GM23248 (cell line): Measurements from ENCODE around the gene DDI2. TPM values are rescaled to one million over a fixed set of nuclear protein-coding genes. Genes with fewer than 3 reads are reported as not detected.

Experiments used
- DNase-seq: peaks from one replicate; pipeline ENCODE4 v3.0.0-alpha.2; 2015
- H2AFZ ChIP-seq: fragments of 200-600 bp; sonication (generic); 2 replicates; pipeline ENCODE4 v1.6.1; 2016; ENCODE audit warnings: antibody characterized with exemption
- H3F3A ChIP-seq: fragments of 200-600 bp; sonication (generic); 2 replicates; pipeline ENCODE4 v1.6.1; 2016; ENCODE audit warnings: mild to moderate bottlenecking, antibody characterized with exemption, mixed run types; ENCODE audit not compliant: insufficient read depth
- H3K27ac ChIP-seq: fragments of 200-600 bp; sonication (generic); 2 replicates; pipeline ENCODE4 v1.5.1; 2016; ENCODE audit warnings: mild to moderate bottlenecking
- H3K27me3 ChIP-seq: fragments of 200-600 bp; sonication (generic); replicated peaks from 2 replicates; pipeline ENCODE4 v1.6.1; 2016; ENCODE audit warnings: mild to moderate bottlenecking; ENCODE audit not compliant: insufficient read depth
- H3K36me3 ChIP-seq: fragments of 200-600 bp; sonication (generic); 2 replicates; pipeline ENCODE4 v1.6.1; 2016; ENCODE audit warnings: low read depth, mild to moderate bottlenecking
- H3K4me1 ChIP-seq: fragments of 200-600 bp; sonication (generic); 2 replicates; pipeline ENCODE4 v1.6.1; 2016; ENCODE audit warnings: mild to moderate bottlenecking; ENCODE audit not compliant: insufficient read depth
- H3K4me2 ChIP-seq: fragments of 200-600 bp; sonication (generic); one replicate; pipeline ENCODE4 v1.6.1; 2016; ENCODE audit warnings: mild to moderate bottlenecking; ENCODE audit not compliant: unreplicated experiment
- H3K4me3 ChIP-seq: fragments of 200-600 bp; sonication (generic); 2 replicates; pipeline ENCODE4 v1.5.1; 2016; ENCODE audit warnings: mild to moderate bottlenecking
- H3K79me2 ChIP-seq: fragments of 200-600 bp; sonication (generic); 2 replicates; pipeline ENCODE4 v1.6.1; 2016; ENCODE audit warnings: mild to moderate bottlenecking; ENCODE audit not compliant: insufficient read depth
- H3K9ac ChIP-seq: fragments of 200-600 bp; sonication (generic); 2 replicates; pipeline ENCODE4 v1.6.1; 2016; ENCODE audit warnings: mild to moderate bottlenecking
- H3K9me2 ChIP-seq: fragments of 200-600 bp; sonication (generic); 2 replicates; pipeline ENCODE4 v1.6.1; 2016; ENCODE audit warnings: mixed run types, mild to moderate bottlenecking, moderate library complexity; ENCODE audit not compliant: insufficient read depth
- H3K9me3 ChIP-seq: fragments of 200-600 bp; sonication (generic); one replicate; pipeline ENCODE4 v1.6.1; 2017; ENCODE audit warnings: low read depth
- H4K20me1 ChIP-seq: fragments of 200-600 bp; sonication (generic); 2 replicates; pipeline ENCODE4 v1.6.0; 2016; ENCODE audit not compliant: insufficient read depth
- EZH2 ChIP-seq: fragments of 200-600 bp; sonication (generic); IDR thresholded peaks from 2 replicates; pipeline ENCODE4 v1.6.1; 2018; ENCODE audit warnings: antibody characterized with exemption, mild to moderate bottlenecking; ENCODE audit not compliant: insufficient read depth, poor library complexity, severe bottlenecking
- EZH2phosphoT487 ChIP-seq: fragments of 200-600 bp; sonication (generic); IDR thresholded peaks from 2 replicates; pipeline ENCODE4 v1.6.1; 2018; ENCODE audit warnings: antibody characterized with exemption, moderate library complexity, mild to moderate bottlenecking, low read depth; ENCODE audit not compliant: insufficient read depth
- WGBS, 2 experiments: methylation state at CpG; one replicate each; pipeline ENCODE4 v1.1.6; 2015 to 2017; ENCODE audit warnings: low lambda C conversion rate in 2 of 2, low coverage in 1 of 2; ENCODE audit errors: missing lambda C conversion rate in 2 of 2; 5-methylcytosine and 5-hydroxymethylcytosine counted together
- in situ Hi-C: fragments of 300-500 bp; cut with MboI; formaldehyde crosslinking; loops from 2 replicates; pipeline ENCODE4 v1.15.0; 2020
- polyA plus RNA-seq: library from polyadenylated mRNA; unstranded; fragments of >200 nt; fragmentation: Nextera tagmentation; extraction: Ambion mirVana; gene quantifications from 2 replicates; pipeline ENCODE4 v1.2.1, GENCODE V29; 2016
- total RNA-seq: library from RNA; depleted of rRNA; stranded (reverse); fragments of >200 nt; shearing (Covaris generic); gene quantifications from 2 replicates; pipeline ENCODE4 v1.2.3, GENCODE V29; 2014

Gene DDI2
- total and polyA plus RNA-seq, 2 experiments from 2014 or later, result 5.0 to 7.9 TPM

GRCh38 chr1:15683345-15684039 is 66.2 kb downstream of the DDI2 start:
- Histone ChIP-seq H3K9ac (peak overlapping the region; percentile 100), H2AFZ (peak overlapping the region; percentile 90), H3K9me2 (no peaks in the 10 kb centered on the region), H3K4me1 (peaks cover 44% of the 10 kb centered on the region), H3F3A (peaks cover 43% of the 10 kb centered on the region), H3K4me3 (peak overlapping the region; percentile 94), H3K79me2 (peaks cover 48% of the 10 kb centered on the region), H3K9me3 (no peaks in the 10 kb centered on the region), H3K27me3 (no peaks in the 10 kb centered on the region), H3K36me3 (no peaks in the 10 kb centered on the region), H3K27ac (peak overlapping the region; percentile 91), H4K20me1 (peaks cover 4% of the 10 kb centered on the region; the same call in 1 of the 2 replicates), H3K4me2 (peak overlapping the region; percentile 99)
- TF ChIP-seq EZH2phosphoT487 (no peak), EZH2 (no peak)
- 29 to 41% methylated on average over 9 to 18 of the region's 18 CpGs for WGBS, 2 experiments
- in situ Hi-C loops, result no loop called here
- DNase-seq, result no peak

DNA sequence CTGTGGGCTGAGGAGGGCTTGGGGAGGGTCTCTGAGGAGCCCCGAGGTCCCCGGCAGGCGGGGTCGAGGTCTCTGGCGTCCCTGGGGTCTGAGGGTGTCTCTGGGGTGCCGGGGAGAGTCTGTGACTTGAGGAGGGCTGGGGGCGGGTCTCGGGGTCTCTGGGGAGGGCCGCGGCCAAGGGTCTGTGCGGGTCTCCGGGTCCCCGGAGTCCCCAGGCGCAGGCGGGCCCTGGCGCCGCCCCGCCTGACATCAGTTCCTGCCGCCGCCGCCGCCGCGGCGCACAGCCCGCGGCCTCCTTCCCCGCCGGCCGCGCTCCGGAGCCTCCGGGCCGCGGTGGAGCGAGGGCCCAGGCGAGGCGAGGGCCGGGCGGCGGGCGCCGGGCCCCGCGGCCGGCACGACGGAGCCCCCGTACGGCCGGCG is 66.8 kb downstream of the DDI2 start, which contains the start of gene PLEKHM2:
TSS of gene PLEKHM2 (plus strand) at position 279 of the 420 bp plus-strand sequence. CDS start 239 bp downstream, outside the sequence.
- Histone ChIP-seq H3K36me3 (no peaks in the 10 kb centered on the region), H3K9me2 (no peaks in the 10 kb centered on the region), H3K27me3 (no peaks in the 10 kb centered on the region), H4K20me1 (peaks cover 4% of the 10 kb centered on the region; the same call in 1 of the 2 replicates), H3F3A (peaks cover 40% of the 10 kb centered on the region), H3K9me3 (no peaks in the 10 kb centered on the region), H3K4me3 (peak within 1 kb of the TSS; percentile 99), H2AFZ (peak within 1 kb of the TSS; percentile 90), H3K27ac (peak within 1 kb of the TSS; percentile 91), H3K79me2 (peaks cover 53% of the 10 kb centered on the region), H3K4me1 (peaks cover 38% of the 10 kb centered on the region), H3K4me2 (peak within 1 kb of the TSS; percentile 99), H3K9ac (peak within 1 kb of the TSS; percentile 100)
- 0 to 3% methylated on average over 26 to 44 of the region's 52 CpGs for WGBS, 2 experiments
- TF ChIP-seq EZH2phosphoT487, result no peak
- TF ChIP-seq EZH2, result no peak
- in situ Hi-C loops, result no loop called here
- peak; percentile 79 for DNase-seq

DNA sequence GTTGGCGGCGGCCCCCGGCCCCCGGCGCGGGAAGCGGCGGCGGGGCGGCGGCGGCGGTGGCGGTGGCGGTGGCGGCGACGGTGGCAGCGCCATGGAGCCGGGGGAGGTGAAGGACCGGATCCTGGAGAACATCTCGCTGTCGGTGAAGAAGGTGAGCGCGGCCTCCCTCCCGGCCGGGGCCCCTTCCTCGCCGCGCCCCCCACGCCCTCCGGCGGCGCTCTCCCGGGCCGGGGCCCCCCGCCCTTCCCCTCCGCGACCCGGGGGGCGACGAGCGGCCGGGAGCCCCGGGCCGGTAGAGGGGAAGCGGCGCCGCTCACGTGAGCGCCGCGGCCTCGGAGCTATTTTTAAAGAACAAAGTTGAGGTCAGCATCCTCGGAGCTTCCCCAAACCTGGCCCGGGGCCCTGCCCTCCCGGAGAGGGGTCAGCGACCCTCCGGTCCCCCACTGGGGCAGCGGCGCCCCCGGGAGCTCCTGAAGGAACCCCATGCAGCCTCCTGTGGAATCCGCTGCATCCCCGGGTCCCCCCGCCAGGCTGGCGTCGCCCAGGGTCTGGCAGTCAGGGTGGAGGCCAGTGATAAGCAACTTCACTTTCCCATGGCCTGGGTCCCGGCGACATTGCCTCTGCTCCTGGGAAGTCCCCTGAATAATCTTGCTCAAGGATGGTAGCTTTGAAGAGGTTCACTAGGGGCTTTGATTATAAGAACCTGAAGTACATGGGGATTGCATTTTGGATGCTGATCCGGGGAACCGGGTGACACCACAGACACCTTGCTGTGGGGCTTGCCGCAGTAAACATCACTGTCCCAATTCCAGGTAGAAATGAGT is 67.4 kb downstream of the DDI2 start:
- peak overlapping the region; percentile 81 for H3K27ac ChIP-seq
- DNase-seq, result peak; percentile 66
- no peaks in the 10 kb centered on the region for H3K9me3 ChIP-seq
- H2AFZ ChIP-seq, result peak overlapping the region; percentile 56
- H3K36me3 ChIP-seq, result 0 out of 2 replicates have a peak, but pooled peaks cover 3% of the 10 kb centered on the region
- in situ Hi-C loops, result no loop called here
- H3K4me1 ChIP-seq, result peaks cover 32% of the 10 kb centered on the region
- peak overlapping the region; percentile 98 for H3K9ac ChIP-seq
- peak overlapping the region; percentile 99 for H3K4me3 ChIP-seq
- H3K9me2 ChIP-seq, result no peaks in the 10 kb centered on the region
- WGBS, 2 experiments, result 0 to 1% methylated on average over 31 to 44 of the region's 72 CpGs
- peaks cover 60% of the 10 kb centered on the region for H3K79me2 ChIP-seq
- no peaks in the 10 kb centered on the region for H3K27me3 ChIP-seq
- peaks cover 34% of the 10 kb centered on the region for H3F3A ChIP-seq
- peak overlapping the region; percentile 93 for H3K4me2 ChIP-seq
- H4K20me1 ChIP-seq, result peaks cover 4% of the 10 kb centered on the region; the same call in 1 of the 2 replicates
- TF ChIP-seq EZH2phosphoT487, result no peak
- TF ChIP-seq EZH2, result no peak

GRCh38 chr1:15685820-15686219 is 68.6 kb downstream of the DDI2 start:
- Histone ChIP-seq H3F3A (peaks cover 26% of the 10 kb centered on the region), H3K4me2 (peak overlapping the region; percentile 93), H3K4me1 (peaks cover 24% of the 10 kb centered on the region), H3K79me2 (peaks cover 71% of the 10 kb centered on the region), H3K4me3 (peak overlapping the region; percentile 99), H3K36me3 (0 out of 2 replicates have a peak, but pooled peaks cover 3% of the 10 kb centered on the region), H4K20me1 (peaks cover 4% of the 10 kb centered on the region; the same call in 1 of the 2 replicates), H3K27me3 (no peaks in the 10 kb centered on the region), H2AFZ (no peak overlapping the region), H3K9me2 (no peaks in the 10 kb centered on the region), H3K27ac (peak overlapping the region; percentile 81), H3K9me3 (no peaks in the 10 kb centered on the region), H3K9ac (peak overlapping the region; percentile 98)
- TF ChIP-seq EZH2 (no peak), EZH2phosphoT487 (no peak)
- peak; percentile 39 for DNase-seq
- in situ Hi-C loops, result no loop called here
- WGBS, 2 experiments, result 29 to 32% methylated on average over 4 of the region's 4 CpGs
